HG03280 (cell line): ENCODE data around the gene TRPT1.

Experiments used
- ATAC-seq: cut with Tn5 transposase; IDR thresholded peaks from one replicate; pipeline ENCODE4 v1.9.1; 2021; ENCODE audit warnings: mild to moderate bottlenecking, moderate library complexity; ENCODE audit not compliant: unreplicated experiment

The TRPT1 gene

GRCh38 chr11:64225608-64226506 is at the start of gene TRPT1, which contains the start of gene NUDT22:
Gene TRPT1 (minus strand): TSS chr11:64226186. CDS start chr11:64225860, 326 bp downstream.
Gene NUDT22 (plus strand): TSS chr11:64226274. CDS start chr11:64226653, 379 bp downstream.
- ATAC-seq, result peak; percentile 47

DNA sequence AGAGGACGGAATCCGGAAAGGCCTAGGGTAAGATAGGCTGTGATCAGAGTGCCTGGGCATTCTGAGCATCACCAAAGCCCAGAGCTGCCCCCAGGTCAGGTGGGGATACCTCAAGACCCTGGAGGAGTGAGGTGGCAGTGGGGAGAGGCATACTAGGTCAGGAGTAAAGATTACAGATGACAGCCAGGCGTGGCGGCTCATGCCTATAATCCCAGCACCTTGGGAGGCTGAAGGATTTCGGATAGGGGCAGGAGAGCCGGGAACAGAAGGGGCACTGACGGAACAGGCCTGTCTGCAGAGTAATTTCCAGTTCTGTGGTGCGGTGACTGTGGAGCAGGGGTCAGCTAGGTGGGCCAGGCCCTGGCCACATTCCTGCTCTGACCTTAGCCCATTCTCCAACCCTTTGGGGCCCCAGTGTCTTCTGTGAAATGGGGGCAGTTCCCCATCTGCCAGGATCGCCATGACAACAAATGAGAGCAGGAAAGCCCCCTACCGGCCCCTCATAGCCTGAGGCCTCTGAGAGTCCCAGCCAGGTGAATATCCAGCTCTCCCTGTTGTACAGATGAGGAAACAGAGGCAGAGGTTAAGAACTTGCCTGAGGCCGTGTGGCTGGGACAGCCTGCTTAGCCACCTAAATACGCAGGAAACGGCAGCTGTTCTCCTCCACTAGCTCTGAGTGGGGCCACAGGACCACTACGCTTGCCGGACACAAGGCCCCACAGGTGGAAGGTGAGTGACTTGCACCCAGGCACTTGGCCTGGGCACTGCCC is 49.2 kb upstream of the TRPT1 start:
- no peak for ATAC-seq

DNA sequence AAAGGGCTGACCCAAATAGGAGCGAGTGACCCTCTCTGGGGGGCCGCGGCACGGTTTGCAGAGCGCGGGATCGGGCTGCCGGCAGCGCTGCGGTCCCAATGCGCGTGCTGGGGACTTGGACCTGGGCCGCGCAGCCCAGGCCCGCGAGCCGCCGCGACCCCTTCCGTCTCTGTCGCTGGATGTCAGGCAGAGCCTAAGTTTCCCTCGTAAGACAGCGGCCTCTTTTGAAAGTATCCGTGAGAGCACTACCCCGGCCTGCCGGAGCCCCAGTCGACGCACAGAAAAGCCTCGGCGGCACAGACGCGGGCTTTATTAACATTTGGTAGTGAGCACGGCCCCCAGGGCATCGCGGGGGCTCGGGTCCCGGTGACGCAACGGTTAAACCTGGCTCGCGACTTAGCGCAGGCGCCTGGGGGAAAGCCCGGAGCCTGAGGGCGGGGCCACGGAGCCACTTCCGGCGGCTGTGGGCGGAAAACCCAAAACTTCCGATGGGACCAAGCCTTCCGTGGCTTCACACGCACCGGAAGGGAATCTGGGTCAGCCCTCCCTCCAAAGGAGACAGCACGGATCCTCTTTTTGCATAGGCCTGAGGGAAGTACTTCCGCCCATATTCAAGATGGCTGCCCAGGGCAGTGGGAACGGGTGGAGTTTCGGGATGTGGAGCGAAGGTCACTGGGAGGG is 43.7 kb upstream of the TRPT1 start:
- ATAC-seq, result peak; percentile 64

DNA sequence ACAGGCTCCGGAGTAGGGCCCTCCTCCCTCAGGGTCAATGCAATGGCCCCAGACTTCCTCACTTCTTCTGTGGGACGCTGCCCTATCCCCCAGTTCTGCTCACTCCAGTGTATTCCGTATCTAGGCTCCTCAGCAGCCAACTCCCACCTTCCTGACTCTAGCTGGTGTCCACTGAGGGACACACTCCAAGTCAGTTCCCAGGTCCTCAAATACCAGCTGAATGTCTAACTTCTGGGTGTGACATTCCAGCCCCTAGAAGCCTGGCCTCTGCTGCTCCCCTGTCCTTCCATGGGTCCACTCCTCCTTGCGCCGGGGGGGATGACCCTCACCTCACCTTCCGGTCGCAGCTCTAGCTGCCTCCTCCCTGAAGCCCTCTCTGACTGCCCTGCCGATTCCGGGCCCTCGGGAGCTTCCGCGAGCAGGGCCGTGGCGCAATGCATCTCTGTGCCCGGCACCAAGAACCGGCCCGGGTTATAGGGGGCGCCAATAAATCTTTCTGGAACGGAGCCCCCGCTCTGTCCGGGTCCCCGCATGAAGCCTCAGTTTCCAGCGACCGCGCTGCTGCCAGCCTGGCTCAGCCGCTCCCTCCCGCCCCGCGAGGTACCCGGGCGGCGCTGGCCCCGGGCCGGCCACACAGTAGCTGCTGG is 43.0 kb upstream of the TRPT1 start:
- peak; percentile 9 for ATAC-seq

GRCh38 chr11:64268025-64268892 is 42.3 kb upstream of the TRPT1 start:
- no peak for ATAC-seq

DNA sequence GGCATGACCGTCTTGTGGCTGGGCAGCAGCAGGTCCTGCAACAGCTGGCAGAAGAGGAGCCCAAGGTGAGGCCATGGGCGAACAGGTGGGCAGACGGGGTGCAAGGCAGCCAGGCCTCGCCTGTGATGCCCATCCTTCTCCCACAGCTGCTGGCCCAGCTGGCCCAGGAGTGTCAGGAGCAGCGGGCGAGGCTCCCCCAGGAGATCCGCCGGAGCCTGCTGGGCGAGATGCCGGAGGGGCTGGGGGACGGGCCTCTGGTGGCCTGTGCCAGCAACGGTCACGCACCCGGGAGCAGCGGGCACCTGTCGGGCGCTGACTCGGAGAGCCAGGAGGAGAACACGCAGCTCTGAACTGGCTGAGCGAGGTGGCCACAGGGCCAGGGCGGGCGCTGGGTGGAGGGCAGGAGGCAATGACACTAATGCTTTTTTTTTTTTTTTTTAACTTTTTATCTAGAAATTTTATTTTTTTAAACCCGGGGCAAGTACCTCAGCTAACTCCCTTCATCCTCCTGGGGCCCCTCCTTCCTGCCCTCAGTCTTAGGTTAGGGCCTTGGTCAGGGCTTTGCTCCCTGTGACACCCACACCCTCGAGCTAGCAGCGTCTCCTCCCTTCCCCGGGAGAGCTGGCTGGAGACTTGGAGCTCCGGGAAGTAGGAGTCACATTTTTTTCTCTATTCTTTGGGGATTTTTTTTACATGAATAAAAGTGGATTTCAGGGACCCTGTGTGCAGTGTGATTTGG is 41.4 kb upstream of the TRPT1 start:
- no peak for ATAC-seq

- no peak for ATAC-seq
Measured at GRCh38 chr11:64266339-64266738, 40.4 kb upstream of the TRPT1 start.

DNA sequence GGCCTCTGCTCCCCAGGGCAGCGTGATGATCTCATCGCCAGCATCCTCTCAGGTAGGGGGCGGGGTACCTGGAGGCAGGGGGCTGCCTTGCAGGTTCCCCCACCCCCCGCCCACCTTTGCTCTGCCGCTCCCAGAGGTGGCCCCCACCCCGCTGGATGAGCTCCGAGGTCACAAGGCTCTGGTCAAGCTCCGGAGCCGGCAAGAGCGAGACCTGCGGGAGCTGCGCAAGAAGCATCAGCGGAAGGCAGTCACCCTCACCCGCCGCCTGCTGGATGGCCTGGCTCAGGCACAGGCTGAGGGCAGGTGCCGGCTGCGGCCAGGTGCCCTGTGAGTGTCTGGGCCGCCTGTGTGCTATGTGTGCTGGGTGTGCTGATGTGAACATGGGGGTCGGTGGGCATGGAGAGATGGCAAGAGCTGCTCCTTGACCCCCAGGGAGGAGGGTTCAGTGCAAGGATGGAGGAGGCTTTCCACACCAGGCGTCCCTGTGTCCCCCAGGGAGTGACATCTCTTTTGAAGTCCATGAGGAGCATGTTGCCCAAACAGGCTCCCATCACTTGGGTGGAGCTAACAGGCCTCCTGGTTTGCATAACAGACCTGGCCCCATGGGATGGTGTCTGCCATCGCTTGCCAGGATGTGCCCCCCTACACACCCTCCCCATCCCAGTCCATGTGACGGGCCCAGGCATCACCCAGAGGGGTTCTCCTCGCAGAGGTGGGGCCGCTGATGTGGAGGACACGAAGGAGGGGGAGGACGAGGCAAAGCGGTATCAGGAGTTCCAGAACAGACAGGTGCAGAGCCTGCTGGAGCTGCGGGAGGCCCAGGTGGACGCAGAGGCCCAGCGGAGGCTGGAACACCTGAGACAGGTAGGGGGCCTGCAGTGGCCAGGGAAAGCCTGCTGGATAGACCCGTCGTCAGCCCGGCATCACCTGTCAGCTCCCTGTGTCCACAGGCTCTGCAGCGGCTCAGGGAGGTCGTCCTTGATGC is 39.5 kb upstream of the TRPT1 start:
- ATAC-seq, result no peak

- ATAC-seq, result no peak
Measured at GRCh38 chr11:64264371-64264852, 38.4 kb upstream of the TRPT1 start.

DNA sequence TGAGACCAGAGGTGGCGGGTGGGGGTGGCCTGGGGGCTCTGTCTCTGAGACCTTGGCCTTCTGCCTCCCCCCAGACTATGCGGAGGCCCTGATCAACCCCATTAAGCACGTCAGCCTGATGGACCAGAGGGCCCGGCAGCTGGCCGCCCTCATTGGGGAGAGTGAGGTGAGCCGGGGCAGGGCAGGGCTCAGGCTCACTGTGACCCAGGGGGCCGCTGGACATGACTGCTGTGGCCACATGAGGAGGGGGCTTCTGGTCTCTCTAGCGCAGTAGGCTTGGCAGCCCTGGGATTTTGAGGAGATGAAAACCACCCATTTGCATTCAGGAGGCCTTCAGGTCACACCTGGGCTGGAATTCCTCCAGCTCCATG is 37.9 kb upstream of the TRPT1 start:
- no peak for ATAC-seq

DNA sequence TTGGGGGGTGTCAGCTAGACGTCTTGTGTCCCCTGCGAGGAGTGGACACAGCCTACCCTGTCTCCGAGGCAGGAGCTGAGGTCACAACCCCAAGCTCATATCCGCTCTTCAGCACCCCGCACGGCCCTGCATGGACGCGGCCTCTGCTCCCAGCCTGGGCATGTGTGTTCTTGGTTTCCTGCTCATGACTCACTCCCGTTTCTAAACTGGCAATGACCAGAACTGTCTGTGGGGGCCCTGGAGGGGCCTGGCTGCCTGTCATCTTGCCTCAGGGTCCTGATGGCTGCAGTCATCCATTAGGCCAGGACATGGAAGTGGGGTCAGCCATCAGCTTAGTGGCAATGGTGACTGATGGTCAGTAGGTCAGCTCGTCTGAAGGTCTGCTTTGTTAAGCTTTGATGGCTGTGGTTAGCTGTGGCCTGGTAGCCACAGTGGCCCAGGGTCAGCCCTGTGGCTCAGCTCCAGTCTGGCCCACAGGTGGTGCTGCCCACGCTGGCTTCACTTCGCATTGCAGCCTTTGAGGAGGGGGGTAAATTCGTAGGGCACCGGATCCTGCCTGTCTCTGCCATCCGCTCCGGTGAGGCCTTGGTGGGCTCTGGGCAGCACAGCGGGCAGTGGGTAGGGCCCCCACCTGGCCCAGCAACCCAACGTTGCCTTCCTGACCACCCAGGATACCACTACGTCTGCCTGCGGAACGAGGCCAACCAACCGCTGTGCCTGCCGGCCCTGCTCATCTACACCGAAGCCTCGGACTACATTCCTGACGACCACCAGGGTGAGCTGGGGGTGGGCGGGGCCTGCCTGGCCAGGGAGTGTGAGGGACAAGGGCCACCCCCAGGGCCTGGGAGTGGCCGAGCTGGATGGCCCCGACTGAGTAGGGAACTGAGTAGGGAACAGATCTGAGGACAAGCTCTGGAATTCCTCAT is 37.3 kb upstream of the TRPT1 start:
- no peak for ATAC-seq

GRCh38 chr11:64262271-64263002 is 36.5 kb upstream of the TRPT1 start:
- ATAC-seq, result no peak

DNA sequence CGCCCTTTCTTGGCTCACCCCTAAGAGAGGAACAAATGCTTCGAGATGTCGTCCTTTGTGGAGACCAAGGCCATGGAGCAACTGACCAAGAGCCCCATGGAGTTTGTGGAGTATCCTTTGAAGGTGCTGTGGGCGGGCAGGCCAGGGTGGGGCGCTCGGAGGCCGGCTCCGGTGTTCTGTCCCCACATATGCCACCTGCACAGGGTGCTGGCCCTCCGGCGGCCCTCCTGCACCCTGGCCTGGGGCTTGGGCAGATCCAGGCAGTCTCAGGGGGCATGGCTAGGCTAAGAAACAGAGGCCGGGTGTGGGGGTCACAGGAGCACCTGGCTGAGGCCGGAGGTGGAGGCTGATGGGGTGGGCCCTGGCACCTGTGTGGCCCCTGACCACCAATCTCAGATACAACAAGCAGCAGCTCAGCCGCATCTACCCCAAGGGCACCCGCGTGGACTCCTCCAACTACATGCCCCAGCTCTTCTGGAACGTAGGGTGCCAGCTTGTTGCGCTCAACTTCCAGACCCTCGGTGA is 35.6 kb upstream of the TRPT1 start:
- ATAC-seq, result no peak

DNA sequence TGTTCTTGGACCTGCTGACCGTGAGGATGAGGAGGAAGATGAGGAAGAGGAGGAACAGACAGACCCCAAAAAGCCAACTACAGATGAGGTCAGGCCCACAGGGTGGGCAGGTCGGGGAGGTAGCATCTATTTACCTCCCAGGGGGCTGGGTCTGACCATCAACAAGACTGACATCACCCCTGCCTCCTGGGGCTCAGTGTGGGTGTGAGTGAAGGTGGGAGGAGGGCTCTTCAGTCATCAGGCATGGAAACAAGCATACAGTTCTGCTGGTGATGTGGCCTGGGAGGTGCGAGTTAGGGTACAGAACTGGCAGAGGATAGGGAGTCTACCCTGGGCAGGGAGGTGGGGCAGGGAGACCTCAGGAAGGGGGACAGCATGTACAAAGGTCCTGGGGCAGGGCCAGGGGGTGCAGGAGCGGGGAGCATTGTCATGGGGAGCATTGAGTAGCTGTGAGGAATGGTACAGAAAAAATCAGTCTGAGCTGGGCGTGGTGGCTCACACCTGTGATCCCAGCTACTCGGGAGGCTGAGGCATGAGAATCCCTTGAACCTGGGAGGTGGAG is 34.2 kb upstream of the TRPT1 start:
- no peak for ATAC-seq

DNA sequence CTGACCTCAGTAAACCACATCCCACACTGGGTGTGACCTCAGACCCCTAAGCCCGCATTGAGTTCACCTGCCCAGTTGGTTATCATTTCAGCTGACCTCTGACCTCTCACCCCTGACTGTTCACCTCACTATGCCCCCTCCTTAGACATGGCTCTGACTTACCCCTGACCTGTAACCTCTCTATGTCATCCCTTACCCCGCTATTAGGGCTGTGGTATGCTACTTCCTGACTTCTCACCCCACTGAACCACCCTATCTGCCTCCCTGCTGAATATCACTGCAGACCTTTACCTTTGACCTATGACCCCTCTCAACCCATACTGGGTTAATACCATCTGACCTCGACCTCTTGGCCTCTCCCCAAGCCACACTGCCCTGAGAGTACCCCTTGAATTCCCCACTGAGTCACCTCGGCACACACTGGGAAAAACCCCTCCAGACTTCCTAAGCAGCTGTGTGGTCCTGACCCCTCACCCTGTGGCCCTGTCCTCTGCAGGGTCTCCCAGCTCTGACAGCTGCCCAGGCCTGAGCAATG is 33.6 kb upstream of the TRPT1 start:
- no peak for ATAC-seq
